Stimulated activated memory B cell treated with anti-CD40 and anti-IgM and Interleukin-4, amounts not matched to agents 10 μg/mL and 1 μg/mL and 100 μg/mL, for 72 hours (primary cell): ENCODE results near the gene ITPR2.
A peak's percentile ranks its signal among the peaks of the same experiment; 100 is the strongest.
"Not testable (repeated sequence)": the region's sequence is repeated elsewhere in the genome, so short reads cannot be mapped to it uniquely, and the experiment has no call there.

Experiments used
- ATAC-seq: fragments of 150-1000 bp; cut with Tn5 transposase; 2 replicates; pipeline ENCODE4 v1.10.0; 2021
- H3K27ac Mint-ChIP-seq: one replicate; pipeline ENCODE4 v1.8.0; 2022; ENCODE audit warnings: mild to moderate bottlenecking, mixed read lengths
- H3K27me3 Mint-ChIP-seq: one replicate; pipeline ENCODE4 v1.8.0; 2022; ENCODE audit warnings: mixed read lengths
- H3K36me3 Mint-ChIP-seq: one replicate; pipeline ENCODE4 v1.8.0; 2022; ENCODE audit warnings: mixed read lengths
- H3K4me1 Mint-ChIP-seq: one replicate; pipeline ENCODE4 v1.8.0; 2022; ENCODE audit warnings: mixed read lengths
- H3K4me3 Mint-ChIP-seq: one replicate; pipeline ENCODE4 v1.8.0; 2022; ENCODE audit warnings: mild to moderate bottlenecking, moderate library complexity, mixed read lengths
- H3K9me3 Mint-ChIP-seq: one replicate; pipeline ENCODE4 v1.8.0; 2022; ENCODE audit warnings: mixed read lengths

The ITPR2 gene

DNA sequence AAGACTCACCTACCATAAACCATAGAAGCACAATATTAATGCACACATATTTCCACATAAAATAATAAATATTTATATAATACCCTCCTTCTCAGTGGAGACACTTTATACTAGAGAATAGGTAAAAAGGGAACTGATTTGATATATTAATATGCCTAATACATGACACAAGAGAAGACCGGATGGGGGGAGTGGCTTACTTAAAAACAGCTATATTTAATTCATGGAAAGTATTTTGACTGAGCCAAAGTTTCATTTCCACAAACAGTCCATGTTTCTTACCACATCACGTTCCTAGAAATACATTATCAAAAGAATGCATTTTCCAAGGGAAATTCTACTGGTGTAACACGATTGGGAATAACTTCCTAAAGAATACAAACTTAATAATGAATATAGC is 63.4 kb downstream of the ITPR2 start:
- Mint-ChIP-seq H3K4me3 (no peak overlapping the region), H3K36me3 (peaks cover 28% of the 10 kb centered on the region), H3K27ac (no peak overlapping the region), H3K4me1 (peaks cover 31% of the 10 kb centered on the region), H3K9me3 (no peaks in the 10 kb centered on the region), H3K27me3 (no peaks in the 10 kb centered on the region)
- ATAC-seq: no peak

DNA sequence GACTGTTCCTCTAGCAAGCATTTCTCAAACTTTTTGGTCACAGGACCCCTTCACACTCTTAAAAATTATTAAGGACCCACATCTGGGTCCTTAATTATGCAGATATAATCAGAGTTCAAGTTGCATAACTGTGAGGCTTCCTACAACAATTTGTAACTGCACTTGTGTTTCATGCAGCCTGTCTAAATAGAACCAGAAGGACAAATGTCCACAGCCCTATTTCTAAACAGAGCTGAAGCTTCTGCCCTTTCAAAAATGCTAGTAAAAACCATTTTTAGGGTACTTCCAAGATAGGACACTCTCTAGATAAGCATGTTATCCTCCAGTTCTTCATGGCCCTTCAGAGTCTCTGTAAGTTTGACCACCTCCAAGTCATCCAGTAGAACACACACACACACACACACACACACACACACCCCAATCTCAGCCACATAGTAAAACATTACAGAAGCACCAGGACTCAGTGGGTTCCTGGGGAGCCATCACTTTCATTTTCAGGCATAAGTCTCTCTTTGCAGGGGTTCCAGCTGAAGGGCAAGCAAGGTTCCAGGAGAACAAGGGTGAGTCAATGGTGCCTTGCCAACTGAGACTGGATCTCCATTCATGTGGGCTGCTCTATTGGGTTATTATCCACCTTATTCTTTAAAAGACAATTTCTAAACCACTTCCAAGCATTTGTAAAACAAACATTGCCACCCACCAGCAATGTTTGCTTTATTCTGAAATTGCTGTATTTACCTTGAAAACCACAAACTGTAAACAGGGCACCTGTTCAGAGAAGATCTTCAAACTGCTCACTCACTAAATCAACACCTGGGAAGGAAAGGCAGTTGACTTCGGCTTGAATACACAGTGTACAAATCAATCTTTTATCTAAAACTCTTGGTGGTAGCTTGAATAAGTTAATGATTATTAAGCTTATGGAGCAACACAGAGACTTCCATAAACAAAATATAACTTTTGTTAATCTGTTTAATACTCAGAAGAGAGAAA is 64.1 kb downstream of the ITPR2 start:
- no peaks in the 10 kb centered on the region for H3K9me3 Mint-ChIP-seq
- ATAC-seq: no peak
- H3K36me3 Mint-ChIP-seq: peaks cover 33% of the 10 kb centered on the region
- no peak overlapping the region for H3K4me3 Mint-ChIP-seq
- H3K27ac Mint-ChIP-seq: peak overlapping the region; percentile 50
- peaks cover 31% of the 10 kb centered on the region for H3K4me1 Mint-ChIP-seq
- no peaks in the 10 kb centered on the region for H3K27me3 Mint-ChIP-seq

DNA sequence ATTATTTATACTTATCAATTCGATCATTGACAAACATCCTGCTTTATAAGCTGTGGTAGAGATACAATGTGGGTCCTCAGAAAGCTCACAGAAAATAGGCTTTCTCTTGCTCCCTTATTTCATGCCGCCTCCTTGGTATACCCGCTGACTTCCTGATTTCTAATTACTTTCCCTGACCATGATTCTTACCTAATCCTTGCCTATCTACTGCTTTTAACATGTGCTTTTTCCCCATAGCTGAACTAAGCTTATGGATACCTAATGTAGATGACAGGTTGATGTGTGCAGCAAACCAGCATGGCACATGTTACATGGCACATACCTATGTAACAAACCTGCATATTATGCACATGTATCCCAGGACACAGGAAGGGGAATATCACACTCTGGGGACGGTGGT is 65.1 kb downstream of the ITPR2 start:
- Mint-ChIP-seq H3K4me1 (peaks cover 26% of the 10 kb centered on the region), H3K9me3 (no peaks in the 10 kb centered on the region), H3K27me3 (no peaks in the 10 kb centered on the region), H3K27ac (no peak overlapping the region), H3K4me3 (no peak overlapping the region), H3K36me3 (peaks cover 37% of the 10 kb centered on the region)
- ATAC-seq: no peak

DNA sequence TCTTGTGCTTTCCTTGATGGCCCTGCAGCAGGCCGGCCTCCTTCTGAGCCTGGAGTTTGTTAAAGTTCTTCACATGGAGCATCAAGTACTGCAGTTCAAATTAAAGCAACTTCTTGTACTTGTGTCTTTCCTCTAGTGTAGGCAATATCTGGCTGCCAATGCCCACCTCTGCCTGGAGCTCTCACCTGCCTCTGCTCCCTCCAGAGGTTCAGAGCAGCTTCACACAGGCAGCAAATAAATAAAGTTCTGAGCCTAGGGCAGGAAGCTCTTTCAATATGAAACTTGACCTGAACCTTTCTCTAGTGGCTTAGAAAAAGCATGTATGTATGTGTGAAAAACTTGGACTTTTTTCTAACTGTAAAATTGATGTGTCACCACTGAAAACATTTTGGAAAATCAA is 65.9 kb downstream of the ITPR2 start:
- peaks cover 26% of the 10 kb centered on the region for H3K4me1 Mint-ChIP-seq
- H3K4me3 Mint-ChIP-seq: no peak overlapping the region
- H3K9me3 Mint-ChIP-seq: no peaks in the 10 kb centered on the region
- H3K27me3 Mint-ChIP-seq: no peaks in the 10 kb centered on the region
- no peak for ATAC-seq
- peaks cover 39% of the 10 kb centered on the region for H3K36me3 Mint-ChIP-seq
- H3K27ac Mint-ChIP-seq: no peak overlapping the region

DNA sequence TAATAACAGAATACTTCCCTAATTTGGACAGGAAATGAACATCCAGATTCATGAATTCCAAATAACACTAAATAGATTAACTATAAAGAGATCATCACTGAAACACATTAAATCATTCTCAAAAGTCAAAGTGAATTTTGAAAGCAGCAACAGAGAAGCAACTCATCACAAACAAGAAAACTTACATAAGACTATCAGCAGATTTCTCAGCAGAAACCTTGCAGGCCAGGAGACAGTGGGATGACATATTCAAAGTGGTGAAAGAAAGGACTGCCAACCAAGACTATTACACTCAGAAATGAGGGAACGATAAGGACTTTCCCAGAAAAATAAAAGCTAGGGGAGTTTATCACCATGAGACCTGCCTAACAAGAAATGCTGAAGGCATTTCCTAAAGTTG is 70.8 kb downstream of the ITPR2 start:
- Mint-ChIP-seq H3K4me1 (peaks cover 4% of the 10 kb centered on the region), H3K9me3 (peaks cover 10% of the 10 kb centered on the region), H3K27me3 (no peaks in the 10 kb centered on the region), H3K36me3 (peaks cover 44% of the 10 kb centered on the region), H3K4me3 (no peak overlapping the region), H3K27ac (no peak overlapping the region)
- ATAC-seq: no peak

DNA sequence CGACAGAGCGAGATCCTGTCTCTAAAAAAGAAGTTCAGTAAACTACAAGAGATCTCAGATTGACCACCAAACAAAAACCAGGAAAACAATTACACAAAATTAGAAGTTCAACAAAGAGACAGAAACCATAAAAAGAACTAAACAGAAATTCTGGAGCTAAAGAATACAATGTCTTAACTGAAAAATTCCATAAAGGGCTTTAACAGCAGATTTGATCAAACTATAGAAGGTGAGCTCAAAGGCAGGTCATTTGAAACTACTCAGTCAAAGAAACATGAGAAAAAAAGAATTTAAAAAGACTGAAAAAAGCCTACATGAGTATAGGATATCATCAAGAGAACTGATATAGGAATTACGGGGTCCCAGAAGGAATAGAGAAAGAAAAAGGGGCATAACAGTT is 71.2 kb downstream of the ITPR2 start:
- Mint-ChIP-seq H3K9me3 (peaks cover 10% of the 10 kb centered on the region), H3K27ac (no peak overlapping the region), H3K36me3 (peaks cover 40% of the 10 kb centered on the region), H3K27me3 (no peaks in the 10 kb centered on the region), H3K4me1 (no peaks in the 10 kb centered on the region), H3K4me3 (no peak overlapping the region)
- ATAC-seq: no peak

DNA sequence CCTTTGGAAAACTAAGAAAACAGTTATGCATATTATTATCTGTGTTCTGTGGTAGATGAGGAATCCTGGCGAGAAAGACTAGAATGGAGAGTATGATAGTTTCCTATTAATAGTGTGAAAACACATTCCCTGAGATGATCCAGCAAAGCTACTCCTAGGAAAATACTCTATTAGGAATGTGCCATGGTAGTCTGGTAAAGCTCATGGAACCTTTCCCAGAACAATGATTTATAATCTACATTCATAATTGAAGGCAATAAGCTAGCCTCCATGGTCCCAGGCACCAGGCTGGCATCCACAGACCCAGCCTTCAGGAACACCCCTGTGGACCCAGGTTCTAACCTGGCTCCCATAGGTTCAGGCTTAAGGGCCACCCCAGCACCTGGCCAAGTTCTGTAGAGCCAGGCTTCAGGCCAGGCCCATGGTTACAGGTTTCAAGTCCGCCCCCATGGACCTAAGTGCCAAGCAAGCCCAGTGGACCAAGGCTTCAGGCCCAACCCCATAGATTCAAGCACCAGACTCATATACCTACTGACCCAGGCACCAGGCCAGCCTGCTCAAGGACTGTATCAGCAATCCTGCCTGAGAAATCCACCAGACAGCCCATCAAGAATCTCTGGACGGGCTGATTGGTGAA is 72.2 kb downstream of the ITPR2 start:
- no peaks in the 10 kb centered on the region for H3K4me1 Mint-ChIP-seq
- H3K9me3 Mint-ChIP-seq: peaks cover 10% of the 10 kb centered on the region
- no peak overlapping the region for H3K27ac Mint-ChIP-seq
- H3K27me3 Mint-ChIP-seq: no peaks in the 10 kb centered on the region
- ATAC-seq: no peak
- H3K4me3 Mint-ChIP-seq: no peak overlapping the region
- H3K36me3 Mint-ChIP-seq: peaks cover 32% of the 10 kb centered on the region

DNA sequence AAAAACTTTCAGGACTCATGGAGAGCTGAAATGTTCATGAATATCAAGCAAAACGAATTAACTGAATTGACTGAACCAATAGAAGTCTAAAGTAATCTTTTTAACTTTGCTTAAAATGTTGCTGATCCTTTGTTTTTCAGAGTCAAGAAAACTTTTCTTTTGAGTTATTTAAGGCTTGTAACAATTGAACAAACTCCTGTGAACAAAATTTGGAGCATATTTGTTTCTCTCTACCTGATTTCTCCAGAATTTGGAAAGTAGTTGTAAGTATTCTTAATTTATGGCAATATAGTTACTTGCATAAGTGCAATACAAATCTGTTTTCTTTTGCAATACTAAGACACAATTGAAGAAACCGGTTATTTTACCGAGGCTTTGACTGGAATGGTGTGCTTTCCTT is 77.6 kb downstream of the ITPR2 start:
- ATAC-seq, H3K4me3 Mint-ChIP-seq, H3K9me3 Mint-ChIP-seq, H3K27ac Mint-ChIP-seq, H3K27me3 Mint-ChIP-seq: not testable (repeated sequence)
- H3K36me3 Mint-ChIP-seq: peaks cover 13% of the 10 kb centered on the region
- H3K4me1 Mint-ChIP-seq: peaks cover 17% of the 10 kb centered on the region

DNA sequence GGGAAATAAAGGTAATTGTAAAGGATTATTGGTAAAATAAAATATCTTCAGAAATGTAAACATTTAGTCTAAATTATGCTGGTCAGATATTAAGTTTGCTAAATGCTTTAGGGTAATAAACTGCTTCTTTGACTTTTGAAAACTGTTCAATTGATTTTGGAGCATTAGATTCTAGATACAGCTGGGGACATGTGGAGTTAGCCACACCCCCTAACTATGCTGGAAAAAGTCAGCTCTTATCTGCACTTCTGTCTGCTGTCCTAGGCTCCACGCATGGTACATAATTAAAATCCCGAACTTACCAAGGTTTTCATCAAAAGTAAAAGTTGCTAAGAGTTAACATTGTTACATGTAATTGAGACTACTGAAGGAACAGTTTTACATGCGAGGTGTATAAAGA is 78.8 kb downstream of the ITPR2 start:
- Mint-ChIP-seq H3K4me1 (peaks cover 28% of the 10 kb centered on the region), H3K27me3 (no peaks in the 10 kb centered on the region), H3K36me3 (peaks cover 13% of the 10 kb centered on the region)

DNA sequence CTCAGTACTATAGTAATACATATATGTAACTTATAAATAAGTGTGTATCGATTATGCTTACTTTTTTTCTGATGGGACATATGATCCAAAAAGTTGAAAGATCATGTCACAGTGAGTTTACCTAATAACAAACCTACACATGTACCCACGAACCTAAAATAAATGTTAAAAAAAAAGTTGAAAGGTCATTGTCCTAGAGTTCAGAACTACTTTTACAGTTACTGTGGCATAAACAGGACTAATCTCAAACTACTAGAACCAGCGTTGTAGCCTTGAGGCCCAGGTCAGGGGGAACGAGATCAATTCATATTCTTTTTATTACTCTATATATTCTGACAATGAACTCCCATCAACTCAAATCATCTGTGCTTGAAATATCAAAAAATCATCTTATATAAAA is 81.8 kb downstream of the ITPR2 start:
- H3K4me3 Mint-ChIP-seq: no peak overlapping the region
- H3K9me3 Mint-ChIP-seq: no peaks in the 10 kb centered on the region
- peaks cover 58% of the 10 kb centered on the region for H3K4me1 Mint-ChIP-seq

More for the DNA sequence above, 78.8 kb downstream of the ITPR2 start:
- Mint-ChIP-seq H3K27ac (no peak overlapping the region), H3K9me3 (peaks cover 3% of the 10 kb centered on the region), H3K4me3 (no peak overlapping the region)
- ATAC-seq: no peak

DNA sequence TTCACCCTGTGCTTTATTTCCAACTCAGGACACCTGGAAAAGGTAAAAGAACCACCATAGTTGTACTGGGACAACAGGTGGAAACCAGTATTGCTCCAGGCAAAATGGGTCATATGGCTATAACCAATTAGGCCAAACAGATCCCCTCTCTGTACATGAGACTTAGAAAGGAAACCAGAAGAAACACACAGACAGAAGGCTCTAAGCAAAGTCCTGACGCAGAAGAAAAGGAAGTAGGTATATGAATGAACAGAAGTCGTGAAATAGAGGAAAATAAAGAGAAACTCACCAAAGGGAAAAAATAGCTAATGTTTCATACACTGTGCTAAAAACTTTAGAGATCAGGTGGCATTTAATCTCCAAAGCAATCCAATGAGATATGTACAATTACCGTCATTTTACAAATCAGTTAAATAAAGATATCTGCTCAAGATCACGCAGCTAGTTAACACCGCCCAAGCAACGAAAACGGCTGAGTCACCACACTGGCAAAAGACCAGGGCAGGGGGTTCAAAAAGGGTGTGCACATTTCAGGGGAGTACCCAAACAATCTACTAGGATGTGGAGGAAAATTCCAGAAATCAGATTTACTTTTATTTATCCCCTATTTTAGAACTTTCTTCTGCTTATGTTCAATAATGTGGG is 82.3 kb downstream of the ITPR2 start:
- H3K9me3 Mint-ChIP-seq: no peaks in the 10 kb centered on the region
- H3K27me3 Mint-ChIP-seq: no peaks in the 10 kb centered on the region
- peaks cover 20% of the 10 kb centered on the region for H3K36me3 Mint-ChIP-seq
- ATAC-seq: no peak
- H3K4me3 Mint-ChIP-seq: peak overlapping the region; percentile 29
- H3K4me1 Mint-ChIP-seq: peaks cover 62% of the 10 kb centered on the region
- H3K27ac Mint-ChIP-seq: peak overlapping the region; percentile 71

More for the DNA sequence above, 81.8 kb downstream of the ITPR2 start:
- no peaks in the 10 kb centered on the region for H3K27me3 Mint-ChIP-seq
- H3K27ac Mint-ChIP-seq: peak overlapping the region; percentile 71
- no peak for ATAC-seq
- peaks cover 20% of the 10 kb centered on the region for H3K36me3 Mint-ChIP-seq

DNA sequence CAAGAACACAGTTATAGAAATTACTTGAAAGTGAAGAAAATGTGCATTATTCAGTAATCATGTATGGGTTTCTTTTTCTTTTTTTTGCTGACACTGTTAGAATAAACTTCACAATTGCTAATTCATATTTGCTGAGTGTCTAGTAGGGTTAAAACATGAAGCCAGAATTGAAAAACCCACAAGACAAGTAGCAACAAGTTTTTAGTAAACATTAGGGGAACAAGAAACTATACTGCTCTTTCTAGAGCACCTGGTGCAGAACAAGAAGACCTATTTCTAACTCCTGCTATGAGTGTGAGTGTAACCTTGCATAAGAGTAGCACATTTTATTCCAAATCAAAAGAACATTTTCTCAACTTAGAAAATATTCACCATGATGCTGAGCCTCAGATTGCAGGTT is 83.2 kb downstream of the ITPR2 start:
- ATAC-seq: peak; percentile 89
- Mint-ChIP-seq H3K9me3 (no peaks in the 10 kb centered on the region), H3K27me3 (no peaks in the 10 kb centered on the region), H3K36me3 (peaks cover 20% of the 10 kb centered on the region), H3K4me3 (no peak overlapping the region), H3K27ac (peak overlapping the region; percentile 71), H3K4me1 (peaks cover 62% of the 10 kb centered on the region)

DNA sequence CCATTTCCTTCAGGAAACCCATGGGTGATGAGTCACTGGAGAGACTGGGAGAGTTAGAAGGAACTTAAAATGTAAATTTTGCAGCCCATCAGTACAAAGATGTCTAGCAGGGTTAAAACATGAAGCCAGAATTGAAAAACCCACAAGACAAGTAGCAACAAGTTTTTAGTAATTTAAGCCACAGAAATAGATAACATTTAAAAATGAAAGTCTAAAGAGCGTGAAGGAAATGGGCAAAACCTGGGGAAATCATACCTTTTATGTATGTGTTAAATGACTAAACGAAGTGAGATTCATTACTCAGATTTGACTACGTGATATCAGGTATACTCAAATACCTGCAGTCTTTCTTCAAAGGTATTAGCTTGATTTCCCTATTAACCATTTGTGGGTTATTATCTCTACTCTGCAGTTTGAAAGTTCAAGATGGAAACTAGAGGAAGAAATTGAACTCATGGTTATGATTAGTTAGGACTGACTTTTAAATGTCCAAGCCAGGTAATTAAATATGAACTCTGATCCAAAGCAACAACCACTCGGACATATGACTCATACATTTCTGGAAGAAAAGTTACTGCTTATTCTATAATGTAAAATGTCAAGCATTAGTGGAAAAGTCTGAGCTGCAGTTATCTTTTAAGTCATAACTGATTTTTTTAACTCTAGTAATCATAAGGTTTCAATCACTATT is 84.1 kb downstream of the ITPR2 start:
- no peaks in the 10 kb centered on the region for H3K27me3 Mint-ChIP-seq
- H3K4me1 Mint-ChIP-seq: peaks cover 69% of the 10 kb centered on the region
- H3K36me3 Mint-ChIP-seq: peaks cover 20% of the 10 kb centered on the region
- peak; percentile 75 for ATAC-seq
- H3K9me3 Mint-ChIP-seq: no peaks in the 10 kb centered on the region
- H3K4me3 Mint-ChIP-seq: peak overlapping the region; percentile 37
- H3K27ac Mint-ChIP-seq: peak overlapping the region; percentile 71

DNA sequence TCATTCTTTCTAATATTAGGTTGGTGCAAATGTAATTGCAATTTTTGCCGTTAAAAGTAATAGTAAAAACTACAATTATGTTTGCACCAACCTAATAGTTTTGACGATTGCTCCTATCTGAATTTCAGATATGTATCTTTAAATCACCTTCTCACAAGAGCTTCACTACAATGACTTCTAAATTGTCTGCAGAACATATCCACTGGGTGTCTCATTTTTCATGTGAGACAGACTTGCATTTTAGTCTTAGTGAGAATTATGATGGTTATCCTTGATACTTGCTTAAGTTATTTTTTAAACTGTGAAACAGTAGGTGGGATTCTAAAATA is 84.6 kb downstream of the ITPR2 start:
- Mint-ChIP-seq H3K4me1 (peaks cover 68% of the 10 kb centered on the region), H3K27ac (peak overlapping the region; percentile 71)

DNA sequence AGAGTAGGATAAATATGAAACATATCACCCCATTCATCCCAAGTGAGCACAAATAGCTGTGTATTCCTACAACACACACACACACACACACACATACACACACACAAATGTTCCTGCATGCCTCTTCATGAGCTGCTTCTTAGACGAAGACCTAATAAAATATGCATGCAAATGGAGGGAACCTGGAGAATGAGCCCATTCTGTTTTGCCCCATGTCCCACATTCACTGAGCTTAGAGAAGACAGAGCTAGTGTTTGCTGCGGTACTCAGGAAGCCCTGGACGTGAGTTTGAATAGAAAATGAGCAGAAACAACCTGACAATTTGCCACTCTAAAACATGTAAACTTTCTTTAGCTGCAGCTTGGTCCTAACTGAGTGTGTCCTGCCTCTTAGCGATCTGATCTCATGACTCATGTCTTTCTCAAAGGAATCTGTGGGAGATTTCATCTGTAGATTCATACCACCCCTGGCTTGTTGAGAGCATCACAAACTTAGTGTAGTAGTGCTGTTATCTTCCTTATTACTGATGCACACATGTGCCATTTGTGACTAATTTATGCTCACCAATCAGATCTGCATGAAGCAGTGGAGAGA is 86.8 kb downstream of the ITPR2 start:
- no peak for ATAC-seq
- H3K27ac Mint-ChIP-seq: peak overlapping the region; percentile 71
- H3K27me3 Mint-ChIP-seq: no peaks in the 10 kb centered on the region
- no peak overlapping the region for H3K4me3 Mint-ChIP-seq
- no peaks in the 10 kb centered on the region for H3K9me3 Mint-ChIP-seq
- peaks cover 24% of the 10 kb centered on the region for H3K36me3 Mint-ChIP-seq
- H3K4me1 Mint-ChIP-seq: peaks cover 70% of the 10 kb centered on the region

More for the DNA sequence above, 84.6 kb downstream of the ITPR2 start:
- no peaks in the 10 kb centered on the region for H3K27me3 Mint-ChIP-seq
- peaks cover 15% of the 10 kb centered on the region for H3K36me3 Mint-ChIP-seq
- ATAC-seq: peak; percentile 35
- H3K9me3 Mint-ChIP-seq: no peaks in the 10 kb centered on the region
- H3K4me3 Mint-ChIP-seq: peak overlapping the region; percentile 37
